HCT116 (cell line): Measurements from ENCODE around the gene BABAM2. TPM values are rescaled to one million over a fixed set of nuclear protein-coding genes. Genes with fewer than 3 reads are reported as not detected.

Source experiments
- ATAC-seq: fragments of 200-7000 bp; cut with Tn5 transposase; 2 replicates; pipeline ENCODE4 v1.9.1; 2020; ENCODE audit warnings: mild to moderate bottlenecking, moderate library complexity
- BruUV-seq: library from RNA; stranded (reverse); fragments of 400-500 nt; replicated peaks from 2 replicates; lab custom pipeline; 2021; lab: Mats Ljungman, UMichigan
- CTCF ChIA-PET: fragments of 300-600 bp; sonication (Branson Sonifier 250); formaldehyde crosslinking; loops from one replicate; lab custom pipeline; 2021; ENCODE audit warnings: antibody characterized with exemption; lab: Charles Lee
- POLR2A ChIA-PET: fragments of 300-600, 350-600 bp; sonication (Branson Sonifier 250); formaldehyde crosslinking; loops from one replicate; lab custom pipeline; 2021; ENCODE audit warnings: antibody characterized with exemption; lab: Charles Lee
- RAD21 ChIA-PET, 2 experiments: fragments of 300-600 bp; sonication (Branson Sonifier 250); formaldehyde crosslinking; loops; one replicate each; lab custom pipeline; 2023; ENCODE audit warnings: low total read pairs in 2 of 2; ENCODE audit not compliant: uncharacterized antibody in 2 of 2, unreplicated experiment in 2 of 2, low non-redundant PET in 1 of 2; lab: Charles Lee
- DNase-seq: peaks from one replicate; pipeline ENCODE4 v3.0.0-alpha.2; 2010; ENCODE audit warnings: low read depth, low spot score
- H2AFZ ChIP-seq: fragments of 200-600 bp; shearing (Covaris generic), sonication (generic); 2 replicates; pipeline ENCODE4 v1.6.1; 2017; ENCODE audit warnings: low read depth, mixed run types, mixed read lengths, antibody characterized with exemption, low read length; ENCODE audit not compliant: poor library complexity, severe bottlenecking
- H3K27ac ChIP-seq: 2 replicates; pipeline ENCODE4 v1.5.1; 2012; ENCODE audit warnings: low read depth, low read length
- H3K27me3 ChIP-seq: fragments of 200-600 bp; sonication (generic); 2 replicates; pipeline ENCODE4 v1.6.1; 2016; ENCODE audit warnings: mixed run types, low read length, mixed read lengths; ENCODE audit not compliant: insufficient read depth
- H3K36me3 ChIP-seq, 2 experiments: fragments of 200-500 bp in 1 of 2; fragments of 200-600 bp in 1 of 2; sonication (Bioruptor generic) in 1 of 2; sonication (generic) in 1 of 2; 2 replicates each; pipeline versions ENCODE4 v1.5.1 to v1.6.1; 2014 to 2016; ENCODE audit warnings: low read length in 2 of 2, inconsistent platforms in 1 of 2, mixed read lengths in 1 of 2, mixed run types in 1 of 2; ENCODE audit not compliant: insufficient read depth in 2 of 2, control insufficient read depth in 1 of 2
- H3K4me1 ChIP-seq, 2 experiments: fragments of 200-600 bp in 1 of 2; sonication (generic) in 1 of 2; 2 replicates each; pipeline versions ENCODE4 v1.5.1 to v1.6.1; 2012 to 2017; ENCODE audit warnings: low read length in 2 of 2, inconsistent platforms in 1 of 2, mild to moderate bottlenecking in 1 of 2, mixed read lengths in 1 of 2, mixed run types in 1 of 2, moderate library complexity in 1 of 2; ENCODE audit not compliant: insufficient read depth in 2 of 2, control insufficient read depth in 1 of 2
- H3K4me2 ChIP-seq: fragments of 200-600 bp; sonication (generic); 2 replicates; pipeline ENCODE4 v1.6.1; 2017; ENCODE audit warnings: mixed run types, low read length, mixed read lengths
- H3K4me3 ChIP-seq, 2 experiments: fragments of 200-600 bp in 1 of 2; sonication (generic) in 1 of 2; replicated peaks in 1 of 2; 2 replicates each; pipeline ENCODE4 v1.5.1; 2011 to 2016; ENCODE audit warnings: low read length in 2 of 2, control low read depth in 1 of 2, low read depth in 1 of 2, mild to moderate bottlenecking in 1 of 2, mixed read lengths in 1 of 2, mixed run types in 1 of 2
- H3K79me2 ChIP-seq: fragments of 200-600 bp; sonication (generic); 2 replicates; pipeline ENCODE4 v1.6.1; 2017; ENCODE audit warnings: mild to moderate bottlenecking, mixed run types, low read length, moderate library complexity, mixed read lengths; ENCODE audit not compliant: insufficient read depth
- H3K9ac ChIP-seq: fragments of 200-600 bp; sonication (generic); 2 replicates; pipeline ENCODE4 v1.6.1; 2016; ENCODE audit warnings: low read length, mixed read lengths
- H3K9me2 ChIP-seq: fragments of 200-600 bp; sonication (generic), shearing (Covaris generic); 2 replicates; pipeline ENCODE4 v1.6.1; 2017; ENCODE audit warnings: mixed run types, mild to moderate bottlenecking, moderate library complexity; ENCODE audit not compliant: insufficient read depth
- H3K9me3 ChIP-seq, 2 experiments: fragments of 200-500 bp in 1 of 2; fragments of 200-600 bp in 1 of 2; sonication (Bioruptor generic) in 1 of 2; sonication (generic) in 1 of 2; 2 replicates each; pipeline ENCODE4 v1.6.1; 2014 to 2017; ENCODE audit warnings: low read length in 2 of 2, mixed read lengths in 2 of 2, inconsistent platforms in 1 of 2, low read depth in 1 of 2, mild to moderate bottlenecking in 1 of 2, mixed run types in 1 of 2, moderate library complexity in 1 of 2; ENCODE audit not compliant: control insufficient read depth in 1 of 2, insufficient read depth in 1 of 2
- H4K20me1 ChIP-seq: fragments of 200-600 bp; sonication (generic), shearing (Covaris generic); 2 replicates; pipeline ENCODE4 v1.6.1; 2017; ENCODE audit warnings: mixed run types, mild to moderate bottlenecking, moderate library complexity; ENCODE audit not compliant: insufficient read depth
- ATF3 ChIP-seq: IDR thresholded peaks from 2 replicates; pipeline ENCODE4 v1.6.1; 2012
- CTCF ChIP-seq, 3 experiments: fragments of 200-600 bp in 1 of 3; sonication (generic) in 1 of 3; IDR thresholded peaks in 2 of 3; conservative IDR thresholded peaks in 1 of 3; 2 replicates each; pipeline ENCODE4 v1.5.1; 2012 to 2017; ENCODE audit warnings: low read depth in 2 of 3, low read length in 2 of 3, antibody characterized with exemption in 1 of 3, borderline replicate concordance in 1 of 3, control low read depth in 1 of 3, mild to moderate bottlenecking in 1 of 3, mixed read lengths in 1 of 3, mixed run types in 1 of 3, moderate library complexity in 1 of 3; ENCODE audit not compliant: insufficient read depth in 1 of 3
- EGR1 ChIP-seq: IDR thresholded peaks from 2 replicates; pipeline ENCODE4 v1.6.1; 2012; ENCODE audit warnings: low read depth
- EZH2 ChIP-seq: fragments of 200-600 bp; sonication (generic); IDR thresholded peaks from 2 replicates; pipeline ENCODE4 v1.6.1; 2017; ENCODE audit warnings: antibody characterized with exemption, mixed run types
- EZH2phosphoT487 ChIP-seq: fragments of 200-600 bp; IDR thresholded peaks from 2 replicates; pipeline ENCODE4 v1.6.1; 2018; ENCODE audit warnings: antibody characterized with exemption, borderline replicate concordance
- JUND ChIP-seq: IDR thresholded peaks from 2 replicates; pipeline ENCODE4 v1.6.1; 2012
- MAX ChIP-seq: IDR thresholded peaks from 2 replicates; pipeline ENCODE4 v1.6.1; 2012
- SIN3A ChIP-seq: IDR thresholded peaks from 2 replicates; pipeline ENCODE4 v1.6.1; 2012; ENCODE audit warnings: low read depth
- SRF ChIP-seq: IDR thresholded peaks from 2 replicates; pipeline ENCODE4 v1.6.1; 2012; ENCODE audit warnings: low read depth
- TCF7L2 ChIP-seq: IDR thresholded peaks from 2 replicates; pipeline ENCODE4 v1.7.0; 2011; ENCODE audit warnings: borderline replicate concordance, inconsistent platforms; ENCODE audit not compliant: insufficient read depth, insufficient read length; ENCODE audit errors: extremely low read depth
- YY1 ChIP-seq: IDR thresholded peaks from 2 replicates; pipeline ENCODE4 v1.6.1; 2011; ENCODE audit warnings: low read length, low read depth, moderate library complexity, mild to moderate bottlenecking; ENCODE audit not compliant: insufficient replicate concordance; ENCODE audit errors: extremely low read depth
- intact Hi-C: fragments of 100-400 bp; cut with micrococcal nuclease; formaldehyde crosslinking; loops from 2 replicates; pipeline ENCODE4 v1.10.0; 2022
- total RNA-seq: library from RNA; stranded (reverse); gene quantifications from one replicate; pipeline ENCODE4 v1.2.1, GENCODE V29; 2021; ENCODE audit not compliant: unreplicated experiment

The BABAM2 gene
- total RNA-seq, 1 experiment from 2014 or later = 23.8 TPM

DNA sequence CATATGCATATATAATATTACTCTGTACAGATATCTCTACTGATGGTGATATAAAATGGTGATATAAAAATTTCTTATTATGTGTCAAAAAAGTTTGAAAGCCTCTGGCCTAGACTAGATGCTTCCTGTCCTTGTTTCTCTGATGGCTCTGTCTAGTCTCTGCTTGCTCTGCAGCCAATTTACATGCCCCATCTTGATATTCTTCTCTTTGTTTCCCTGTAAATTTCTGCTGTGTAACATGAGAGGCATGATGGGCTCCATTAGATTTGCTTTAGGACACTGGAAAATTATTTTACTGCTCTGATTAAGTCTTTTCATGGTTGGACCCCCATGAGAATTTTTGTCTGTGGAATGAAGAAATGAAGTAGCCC lies 24.3 kb downstream of the BABAM2 start:
- no peak overlapping the region for H2AFZ ChIP-seq
- no peak overlapping the region for H3K4me3 ChIP-seq
- no peaks in the 10 kb centered on the region for H3K9me3 ChIP-seq
- BruUV-seq = no TSS peak
- ChIA-PET POLR2A (no interaction called here), RAD21 (no interaction called here), CTCF (no interaction called here)
- no peaks in the 10 kb centered on the region for H3K9me2 ChIP-seq
- no peaks in the 10 kb centered on the region for H3K36me3 ChIP-seq
- H3K9ac ChIP-seq = no peak overlapping the region
- ATAC-seq (no peak), DNase-seq (no peak)
- H3K4me1 ChIP-seq = peaks cover 0 to 6% of the 10 kb centered on the region in 2 experiments; a peak in 1 of 4 replicates
- H4K20me1 ChIP-seq = no peaks in the 10 kb centered on the region
- H3K4me2 ChIP-seq = no peak overlapping the region
- intact Hi-C loops = no loop called here
- no peaks in the 10 kb centered on the region for H3K27me3 ChIP-seq
- H3K79me2 ChIP-seq = 0 out of 2 replicates have a peak, but pooled peaks cover 3% of the 10 kb centered on the region
- H3K27ac ChIP-seq = no peak overlapping the region
- TF ChIP-seq ATF3 = no peak
- TF ChIP-seq EGR1 = no peak
- TF ChIP-seq MAX = no peak
- TF ChIP-seq EZH2 = no peak
- no peak for TF ChIP-seq EZH2phosphoT487
- no peak for TF ChIP-seq CTCF (IDR thresholded peaks at IDR 0.05 in 2 of 3, conservative IDR thresholded peaks at IDR 0.05 in 1 of 3; ENCODE audit: borderline replicate concordance in 1 of 3, insufficient read depth in 1 of 3, low read depth in 2 of 3, low read length in 2 of 3)
- no peak for TF ChIP-seq YY1
- TF ChIP-seq JUND = no peak
- TF ChIP-seq TCF7L2 = no peak
- no peak for TF ChIP-seq SRF
- TF ChIP-seq SIN3A = no peak
